Lung (tissue), 12 donors: Measurements from ENCODE around the gene SGCA. TPM values are rescaled to one million over a fixed set of nuclear protein-coding genes. Genes with fewer than 3 reads are reported as not detected.

ENCODE experiments used
- ATAC-seq: fragments of 200-7000 bp; cut with Tn5 transposase; one replicate; pipeline ENCODE4 v1.9.1; 2020; ENCODE audit warnings: moderate number of reproducible peaks; ENCODE audit not compliant: insufficient read depth, low FRiP score
- DNase-seq, 3 donors: peaks; one replicate each; pipeline ENCODE4 v3.0.0-alpha.2; 2013 to 2017
- H3K27ac ChIP-seq, 2 donors: one replicate each; pipeline ENCODE4 v1.5.1; 2013; ENCODE audit warnings: mild to moderate bottlenecking in 2 of 2, moderate library complexity in 2 of 2, control low read depth in 1 of 2, inconsistent platforms in 1 of 2, low read depth in 1 of 2, low read length in 1 of 2
- H3K27me3 ChIP-seq, 3 donors: one replicate each; pipeline ENCODE4 v1.5.1; 2013; ENCODE audit warnings: low read length in 2 of 3; ENCODE audit not compliant: control insufficient read depth in 3 of 3, insufficient read depth in 3 of 3
- H3K36me3 ChIP-seq, 4 donors: one replicate each; pipeline ENCODE4 v1.5.1; 2013; ENCODE audit warnings: low read length in 4 of 4, mild to moderate bottlenecking in 1 of 4, moderate library complexity in 1 of 4; ENCODE audit not compliant: control insufficient read depth in 4 of 4, insufficient read depth in 4 of 4
- H3K4me1 ChIP-seq, 5 donors: one replicate each; pipeline ENCODE4 v1.5.1; 2013; ENCODE audit warnings: low read length in 5 of 5, mild to moderate bottlenecking in 2 of 5, moderate library complexity in 1 of 5; ENCODE audit not compliant: control insufficient read depth in 5 of 5, insufficient read depth in 5 of 5
- H3K4me3 ChIP-seq: one replicate; pipeline ENCODE4 v1.5.1; 2013; ENCODE audit warnings: mild to moderate bottlenecking, control low read depth, moderate library complexity
- H3K9ac ChIP-seq, 2 donors: one replicate each; pipeline ENCODE4 v1.5.1; 2013; ENCODE audit warnings: low read length in 2 of 2, control low read depth in 1 of 2; ENCODE audit not compliant: insufficient read depth in 1 of 2
- H3K9me3 ChIP-seq, 4 donors: one replicate each; pipeline ENCODE4 v1.5.1; 2013; ENCODE audit warnings: low read length in 3 of 4, mild to moderate bottlenecking in 1 of 4, moderate library complexity in 1 of 4; ENCODE audit not compliant: control insufficient read depth in 4 of 4, insufficient read depth in 3 of 4
- CTCF ChIP-seq: IDR thresholded peaks from 2 replicates; pipeline ENCODE4 v1.5.1; 2012; ENCODE audit warnings: mild to moderate bottlenecking; ENCODE audit errors: control extremely low read depth, extremely low read depth
- WGBS, 2 donors: extraction: QIAGEN DNeasy Blood & Tissue Kit; methylation state at CpG; one replicate each; pipeline ENCODE4 v1.1.7; 2013; 5-methylcytosine and 5-hydroxymethylcytosine counted together
- polyA plus RNA-seq, 2 donors: library from polyadenylated mRNA; stranded (reverse); fragments of 200-250 nt; gene quantifications; one replicate each; pipeline ENCODE4 v1.2.1, GENCODE V29; 2013
- total RNA-seq, 2 donors: library from RNA; depleted of rRNA in 1 of 2; stranded (reverse); fragments of >200 nt in 1 of 2; gene quantifications; one replicate each; pipeline ENCODE4 v1.2.1, GENCODE V29; 2014 to 2021
- donor health status: control.
- donor health status: control.
- donor health status: Bipolar disorder and iron deficiency.
- donor health status: healthy.
- donor health status: DM: yes; HTN: yes; CAD: no.

SGCA gene
- total and polyA plus RNA-seq, 4 donors = 5.0 to 19.4 (median 14.0) TPM

DNA sequence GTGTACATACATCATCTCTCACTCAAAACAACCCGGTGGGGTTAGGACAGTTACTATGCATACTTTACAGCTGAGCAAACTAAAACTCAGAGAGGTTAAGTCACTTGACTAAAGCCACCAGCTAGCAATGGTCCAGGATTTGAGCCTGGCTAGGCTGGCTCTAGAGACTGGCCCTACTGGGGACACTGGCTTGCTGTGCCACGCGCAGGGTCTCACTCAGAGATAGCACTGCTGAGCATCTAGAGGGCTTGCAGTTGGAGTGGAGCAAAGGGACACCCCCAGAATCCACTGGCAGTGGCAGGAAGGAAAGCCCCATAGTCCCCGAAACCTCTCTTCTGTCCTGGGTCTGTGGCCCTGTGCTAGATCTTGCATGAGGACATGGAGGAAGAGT, 47.0 kb upstream of the SGCA start:
- no peak for TF ChIP-seq CTCF
- H3K9ac ChIP-seq = no peak overlapping the region
- peaks cover 0 to 12% (median 4%) of the 10 kb centered on the region in 5 donors for H3K4me1 ChIP-seq
- no peak overlapping the region for H3K4me3 ChIP-seq
- no peak overlapping the region for H3K27ac ChIP-seq
- 84 to 94% methylated on average over 4 of the region's 4 CpGs for WGBS, 2 donors
- H3K36me3 ChIP-seq = peaks cover 0 to 2% (median 0%) of the 10 kb centered on the region in 4 donors
- no peak for ATAC-seq
- no peaks in the 10 kb centered on the region for H3K27me3 ChIP-seq
- no peak for DNase-seq
- H3K9me3 ChIP-seq = no peaks in the 10 kb centered on the region

DNA sequence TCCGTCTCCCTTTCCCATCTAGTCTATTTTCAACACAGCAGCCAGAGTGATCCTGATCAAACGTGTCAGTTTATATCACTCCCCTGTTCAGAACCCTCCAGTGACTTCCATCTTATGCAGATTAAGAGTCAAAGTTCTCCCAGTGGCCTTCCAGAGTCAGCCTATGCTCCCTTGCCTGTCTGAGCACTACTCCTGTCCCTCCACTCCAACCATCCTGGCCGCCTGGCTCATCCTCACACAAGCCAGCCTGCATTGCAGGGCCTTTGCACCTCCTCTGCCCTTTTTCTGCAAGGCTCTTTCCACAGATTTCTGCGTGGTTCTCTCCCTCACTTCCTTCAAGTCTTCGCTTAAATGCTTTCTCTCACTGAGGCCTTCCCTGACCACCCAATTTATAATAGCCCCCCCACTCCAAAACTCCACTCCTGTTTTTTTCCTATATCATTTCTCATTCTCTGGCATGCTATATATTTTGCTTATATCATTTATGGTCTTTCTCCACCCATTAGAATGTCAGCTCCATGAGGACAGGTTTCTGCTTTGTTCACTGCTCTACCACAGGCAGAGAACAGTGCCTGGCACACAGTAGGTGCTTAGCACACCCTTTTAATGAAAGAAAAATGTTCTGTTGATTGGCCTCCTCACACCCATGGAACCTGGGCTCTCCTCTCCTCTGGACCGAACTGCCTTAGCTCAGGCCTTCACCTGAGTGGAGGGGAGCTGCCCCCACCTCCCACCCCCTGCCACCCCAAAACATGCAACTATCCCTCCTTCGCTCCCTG, 45.1 kb upstream of the SGCA start:
- no peak for TF ChIP-seq CTCF
- Histone ChIP-seq H3K9me3 (no peaks in the 10 kb centered on the region), H3K9ac (no peak overlapping the region)

DNA sequence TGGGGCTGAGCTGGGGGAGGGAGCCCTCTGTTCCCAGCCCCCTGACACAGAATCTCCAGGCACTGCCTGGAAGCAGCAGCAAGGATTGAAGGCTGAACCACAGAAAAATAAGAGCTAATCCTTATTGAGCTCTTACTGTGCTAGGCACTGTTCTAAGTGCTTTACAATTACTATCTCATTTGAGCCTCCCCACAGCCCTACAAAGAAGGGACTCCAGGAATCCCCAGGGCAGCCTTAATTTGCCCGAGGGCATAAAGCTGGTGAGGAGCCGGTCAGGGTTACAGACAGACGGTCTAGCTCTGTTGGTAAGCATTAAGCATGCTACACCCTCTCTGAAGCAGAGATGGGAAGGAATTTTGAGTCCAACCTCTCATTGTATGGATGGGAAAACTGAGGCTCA, 42.9 kb upstream of the SGCA start:
- Histone ChIP-seq H3K9ac (no peak overlapping the region), H3K9me3 (no peaks in the 10 kb centered on the region), H3K36me3 (no peaks in the 10 kb centered on the region), H3K4me1 (peaks cover 0 to 12% (median 0%) of the 10 kb centered on the region in 5 donors), H3K4me3 (no peak overlapping the region), H3K27me3 (no peaks in the 10 kb centered on the region), H3K27ac (peak overlapping the region in 1 of 2 donors; percentile 51)
- TF ChIP-seq CTCF = no peak
- ATAC-seq = no peak
- no peak for DNase-seq
- 81 to 92% methylated on average over 3 of the region's 3 CpGs for WGBS, 2 donors

More for the DNA sequence above, 45.1 kb upstream of the SGCA start:
- ATAC-seq (no peak), DNase-seq (no peak)
- no peaks in the 10 kb centered on the region for H3K27me3 ChIP-seq
- peaks cover 0 to 2% (median 0%) of the 10 kb centered on the region in 4 donors for H3K36me3 ChIP-seq
- 92 to 93% methylated on average over 7 of the region's 7 CpGs for WGBS, 2 donors
- no peak overlapping the region for H3K27ac ChIP-seq
- H3K4me1 ChIP-seq = peaks cover 0 to 16% (median 7%) of the 10 kb centered on the region in 5 donors
- no peak overlapping the region for H3K4me3 ChIP-seq
